Measurements from ENCODE around the gene SMG7.

The SMG7 gene

GRCh38 chr1:183559061-183559460 lies 86.8 kb downstream of the SMG7 start:
- Histone ChIP-seq H3K36me3 (ENCODE audit: insufficient read depth, low read length) (0 out of 2 replicates have a peak, but pooled peaks cover 3% of the 10 kb centered on the region), H3K79me2 (ENCODE audit: control insufficient read depth, insufficient read depth, low read length, unreplicated experiment) (no peaks in the 10 kb centered on the region), H3K4me3 (ENCODE audit: low read depth, low read length) (no peak overlapping the region), H3K27me3 (ENCODE audit: insufficient read depth, low read length) (no peaks in the 10 kb centered on the region), H3K4me1 (ENCODE audit: control insufficient read depth, insufficient read depth, low read length, unreplicated experiment) (no peaks in the 10 kb centered on the region), H3K27ac (ENCODE audit: low read depth, low read length) (no peak overlapping the region), H2AFZ (ENCODE audit: low read length, unreplicated experiment) (no peak overlapping the region)

- H3K79me2 ChIP-seq (ENCODE audit: control insufficient read depth, insufficient read depth, low read length, unreplicated experiment) = no peaks in the 10 kb centered on the region
- H3K27ac ChIP-seq (ENCODE audit: low read depth, low read length) = no peak overlapping the region
- no peaks in the 10 kb centered on the region for H3K36me3 ChIP-seq (ENCODE audit: insufficient read depth, low read length)
Observed at GRCh38 chr1:183562701-183563100, 90.4 kb downstream of the SMG7 start.

GRCh38 chr1:183565261-183565660 lies 93.0 kb downstream of the SMG7 start:
- Histone ChIP-seq H3K27me3 (ENCODE audit: insufficient read depth, low read length) (no peaks in the 10 kb centered on the region), H3K36me3 (ENCODE audit: insufficient read depth, low read length) (no peaks in the 10 kb centered on the region), H3K4me3 (ENCODE audit: low read depth, low read length) (no peak overlapping the region), H3K27ac (ENCODE audit: low read depth, low read length) (no peak overlapping the region), H2AFZ (ENCODE audit: low read length, unreplicated experiment) (no peak overlapping the region), H3K4me1 (ENCODE audit: control insufficient read depth, insufficient read depth, low read length, unreplicated experiment) (peaks cover 6% of the 10 kb centered on the region), H3K79me2 (ENCODE audit: control insufficient read depth, insufficient read depth, low read length, unreplicated experiment) (no peaks in the 10 kb centered on the region)

More at GRCh38 chr1:183562701-183563100, 90.4 kb downstream of the SMG7 start:
- H2AFZ ChIP-seq (ENCODE audit: low read length, unreplicated experiment) = no peak overlapping the region
- peaks cover 6% of the 10 kb centered on the region for H3K4me1 ChIP-seq (ENCODE audit: control insufficient read depth, insufficient read depth, low read length, unreplicated experiment)
- H3K27me3 ChIP-seq (ENCODE audit: insufficient read depth, low read length) = no peaks in the 10 kb centered on the region
- no peak overlapping the region for H3K4me3 ChIP-seq (ENCODE audit: low read depth, low read length)

GRCh38 chr1:183566026-183566425 lies 93.7 kb downstream of the SMG7 start:
- Histone ChIP-seq H3K27me3 (ENCODE audit: insufficient read depth, low read length) (no peaks in the 10 kb centered on the region), H3K36me3 (ENCODE audit: insufficient read depth, low read length) (no peaks in the 10 kb centered on the region), H3K4me3 (ENCODE audit: low read depth, low read length) (no peak overlapping the region)

GRCh38 chr1:183567584-183567983 lies 95.3 kb downstream of the SMG7 start:
- Histone ChIP-seq H2AFZ (ENCODE audit: low read length, unreplicated experiment) (no peak overlapping the region), H3K27me3 (ENCODE audit: insufficient read depth, low read length) (no peaks in the 10 kb centered on the region), H3K36me3 (ENCODE audit: insufficient read depth, low read length) (no peaks in the 10 kb centered on the region), H3K79me2 (ENCODE audit: control insufficient read depth, insufficient read depth, low read length, unreplicated experiment) (no peaks in the 10 kb centered on the region), H3K4me1 (ENCODE audit: control insufficient read depth, insufficient read depth, low read length, unreplicated experiment) (peaks cover 6% of the 10 kb centered on the region), H3K27ac (ENCODE audit: low read depth, low read length) (no peak overlapping the region), H3K4me3 (ENCODE audit: low read depth, low read length) (no peak overlapping the region)

More at GRCh38 chr1:183566026-183566425, 93.7 kb downstream of the SMG7 start:
- Histone ChIP-seq H3K27ac (ENCODE audit: low read depth, low read length) (no peak overlapping the region), H2AFZ (ENCODE audit: low read length, unreplicated experiment) (no peak overlapping the region), H3K79me2 (ENCODE audit: control insufficient read depth, insufficient read depth, low read length, unreplicated experiment) (no peaks in the 10 kb centered on the region), H3K4me1 (ENCODE audit: control insufficient read depth, insufficient read depth, low read length, unreplicated experiment) (peaks cover 6% of the 10 kb centered on the region)

- no peak overlapping the region for H2AFZ ChIP-seq (ENCODE audit: low read length, unreplicated experiment)
- H3K36me3 ChIP-seq (ENCODE audit: insufficient read depth, low read length) = no peaks in the 10 kb centered on the region
- no peaks in the 10 kb centered on the region for H3K27me3 ChIP-seq (ENCODE audit: insufficient read depth, low read length)
- H3K4me3 ChIP-seq (ENCODE audit: low read depth, low read length) = no peak overlapping the region
- peaks cover 6% of the 10 kb centered on the region for H3K4me1 ChIP-seq (ENCODE audit: control insufficient read depth, insufficient read depth, low read length, unreplicated experiment)
- H3K79me2 ChIP-seq (ENCODE audit: control insufficient read depth, insufficient read depth, low read length, unreplicated experiment) = no peaks in the 10 kb centered on the region
- no peak overlapping the region for H3K27ac ChIP-seq (ENCODE audit: low read depth, low read length)
Observed at GRCh38 chr1:183568176-183569021, 96.1 kb downstream of the SMG7 start.

GRCh38 chr1:183569141-183569540 lies 96.8 kb downstream of the SMG7 start:
- H3K27ac ChIP-seq (ENCODE audit: low read depth, low read length) = no peak overlapping the region
- H3K79me2 ChIP-seq (ENCODE audit: control insufficient read depth, insufficient read depth, low read length, unreplicated experiment) = no peaks in the 10 kb centered on the region
- H3K36me3 ChIP-seq (ENCODE audit: insufficient read depth, low read length) = no peaks in the 10 kb centered on the region
- H3K4me1 ChIP-seq (ENCODE audit: control insufficient read depth, insufficient read depth, low read length, unreplicated experiment) = peaks cover 6% of the 10 kb centered on the region
- H3K4me3 ChIP-seq (ENCODE audit: low read depth, low read length) = no peak overlapping the region
- no peaks in the 10 kb centered on the region for H3K27me3 ChIP-seq (ENCODE audit: insufficient read depth, low read length)
- H2AFZ ChIP-seq (ENCODE audit: low read length, unreplicated experiment) = no peak overlapping the region

GRCh38 chr1:183569801-183570200 lies 97.5 kb downstream of the SMG7 start:
- H3K27ac ChIP-seq (ENCODE audit: low read depth, low read length) = no peak overlapping the region
- H3K36me3 ChIP-seq (ENCODE audit: insufficient read depth, low read length) = no peaks in the 10 kb centered on the region

GRCh38 chr1:183570451-183570850 lies 98.2 kb downstream of the SMG7 start:
- Histone ChIP-seq H3K79me2 (ENCODE audit: control insufficient read depth, insufficient read depth, low read length, unreplicated experiment) (no peaks in the 10 kb centered on the region), H3K27me3 (ENCODE audit: insufficient read depth, low read length) (no peaks in the 10 kb centered on the region), H3K36me3 (ENCODE audit: insufficient read depth, low read length) (no peaks in the 10 kb centered on the region), H3K27ac (ENCODE audit: low read depth, low read length) (no peak overlapping the region), H2AFZ (ENCODE audit: low read length, unreplicated experiment) (no peak overlapping the region), H3K4me1 (ENCODE audit: control insufficient read depth, insufficient read depth, low read length, unreplicated experiment) (peaks cover 6% of the 10 kb centered on the region), H3K4me3 (ENCODE audit: low read depth, low read length) (no peak overlapping the region)

More at GRCh38 chr1:183569801-183570200, 97.5 kb downstream of the SMG7 start:
- peaks cover 6% of the 10 kb centered on the region for H3K4me1 ChIP-seq (ENCODE audit: control insufficient read depth, insufficient read depth, low read length, unreplicated experiment)
- no peaks in the 10 kb centered on the region for H3K27me3 ChIP-seq (ENCODE audit: insufficient read depth, low read length)
- H3K4me3 ChIP-seq (ENCODE audit: low read depth, low read length) = no peak overlapping the region
- no peaks in the 10 kb centered on the region for H3K79me2 ChIP-seq (ENCODE audit: control insufficient read depth, insufficient read depth, low read length, unreplicated experiment)
- no peak overlapping the region for H2AFZ ChIP-seq (ENCODE audit: low read length, unreplicated experiment)

GRCh38 chr1:183571678-183572268 lies 99.5 kb downstream of the SMG7 start:
- peaks cover 6% of the 10 kb centered on the region for H3K4me1 ChIP-seq (ENCODE audit: control insufficient read depth, insufficient read depth, low read length, unreplicated experiment)
- no peaks in the 10 kb centered on the region for H3K79me2 ChIP-seq (ENCODE audit: control insufficient read depth, insufficient read depth, low read length, unreplicated experiment)
- no peaks in the 10 kb centered on the region for H3K36me3 ChIP-seq (ENCODE audit: insufficient read depth, low read length)
- H2AFZ ChIP-seq (ENCODE audit: low read length, unreplicated experiment) = no peak overlapping the region
- H3K27me3 ChIP-seq (ENCODE audit: insufficient read depth, low read length) = no peaks in the 10 kb centered on the region
- no peak overlapping the region for H3K27ac ChIP-seq (ENCODE audit: low read depth, low read length)
- no peak overlapping the region for H3K4me3 ChIP-seq (ENCODE audit: low read depth, low read length)

GRCh38 chr1:183572721-183573120 lies 100.4 kb downstream of the SMG7 start:
- Histone ChIP-seq H3K79me2 (ENCODE audit: control insufficient read depth, insufficient read depth, low read length, unreplicated experiment) (no peaks in the 10 kb centered on the region), H2AFZ (ENCODE audit: low read length, unreplicated experiment) (no peak overlapping the region), H3K27me3 (ENCODE audit: insufficient read depth, low read length) (no peaks in the 10 kb centered on the region), H3K36me3 (ENCODE audit: insufficient read depth, low read length) (no peaks in the 10 kb centered on the region), H3K4me1 (ENCODE audit: control insufficient read depth, insufficient read depth, low read length, unreplicated experiment) (no peaks in the 10 kb centered on the region), H3K4me3 (ENCODE audit: low read depth, low read length) (no peak overlapping the region), H3K27ac (ENCODE audit: low read depth, low read length) (no peak overlapping the region)
